Measurements from ENCODE around the gene CNTN4. TPM values are rescaled to one million over a fixed set of nuclear protein-coding genes. Genes with fewer than 3 reads are reported as not detected.

The CNTN4 gene
- total and polyA plus RNA-seq, 2 donors (not counting 3 experiments of a cell fraction or from before 2014, with no cell fraction given), result not detected

- CTCF ChIA-PET, result no interaction called here
- no TSS peak for BruUV-seq (replicated peaks)
- POLR2A ChIA-PET, result no interaction called here
- intact Hi-C loops (cut with micrococcal nuclease) (no loop called here), dilution Hi-C loops (cut with MboI; ENCODE audit: extremely low pct_ligation_motif_present, low sequenced_read_pairs) (no loop called here)
- TF ChIP-seq POLR2AphosphoS5 (IDR thresholded peaks at IDR 0.05; ENCODE audit: insufficient read depth, low read depth, low read length), result no peak
- TF ChIP-seq FOS (IDR thresholded peaks at IDR 0.05; ENCODE audit: borderline replicate concordance, insufficient read depth, low read length), result no peak
- no peak for TF ChIP-seq POLR2A (IDR thresholded peaks at IDR 0.05; ENCODE audit: low read depth, low read length)
- TF ChIP-seq JUN (IDR thresholded peaks at IDR 0.05; ENCODE audit: borderline replicate concordance, insufficient read depth, insufficient read length, low read depth), result no peak
- TF ChIP-seq EZH2 (IDR thresholded peaks at IDR 0.05; ENCODE audit: borderline replicate concordance, low read depth, low read length, severe bottlenecking), result no peak
- TF ChIP-seq CTCF (IDR thresholded peaks at IDR 0.05; ENCODE audit: extremely low read depth in 1 of 2, insufficient read depth in 1 of 2, low read depth in 1 of 2, low read length in 2 of 2), result no peak
- TF ChIP-seq MYC (IDR thresholded peaks at IDR 0.05; ENCODE audit: low read depth, low read length), result no peak
- no peak for TF ChIP-seq GATA2 (IDR thresholded peaks at IDR 0.05; ENCODE audit: insufficient read depth, insufficient read length, low read depth, low read length)
- TF ChIP-seq MAX (IDR thresholded peaks at IDR 0.05; ENCODE audit: insufficient read depth, insufficient read length), result no peak
- H3K27me3 ChIP-seq (ENCODE audit: control insufficient read depth in 2 of 2, insufficient read depth in 2 of 2, low read length in 2 of 2), result no peaks in the 10 kb centered on the region
- H3K9me3 ChIP-seq (replicated peaks; ENCODE audit: control insufficient read depth, insufficient read depth, low read length), result peaks cover 3% of the 10 kb centered on the region
- H3K9ac ChIP-seq (replicated peaks; ENCODE audit: extremely low read depth, insufficient read depth, low read length), result no peak overlapping the region
- H3K79me2 ChIP-seq (ENCODE audit: control insufficient read depth, insufficient read depth, low read length), result no peaks in the 10 kb centered on the region
- H3K36me3 ChIP-seq (ENCODE audit: control insufficient read depth in 2 of 2, extremely low read depth in 1 of 2, insufficient read depth in 2 of 2, low read length in 2 of 2), result no peaks in the 10 kb centered on the region
- no peak overlapping the region for H3K27ac ChIP-seq (ENCODE audit: insufficient read depth, low read depth, low read length)
- no peak overlapping the region for H2AFZ ChIP-seq (ENCODE audit: low read depth, low read length)
- no peaks in the 10 kb centered on the region for H3K9me1 ChIP-seq (replicated peaks; ENCODE audit: control insufficient read depth, extremely low read depth, insufficient read depth, low read length)
- H3K4me2 ChIP-seq (ENCODE audit: insufficient read depth, low read length), result no peak overlapping the region
- H3K4me1 ChIP-seq (ENCODE audit: control insufficient read depth, extremely low read depth, insufficient read depth, low read length), result no peaks in the 10 kb centered on the region
- H4K20me1 ChIP-seq (replicated peaks; ENCODE audit: control insufficient read depth, extremely low read depth, insufficient read depth, low read length), result no peaks in the 10 kb centered on the region
- no peak for FAIRE-seq
- H3K4me3 ChIP-seq (replicated peaks in 1 of 3; ENCODE audit: insufficient read depth in 1 of 3, low read depth in 1 of 3, low read length in 3 of 3), result no peak overlapping the region
- DNase-seq (ENCODE audit: low read depth, low spot score), result no peak
Measured at GRCh38 chr3:2544212-2544611, 445.5 kb downstream of the CNTN4 start.

Data from endothelial cell of umbilical vein (primary cell).